HL-60 (cell line): ENCODE data around the gene NUCB1.
"Not testable (repeated sequence)": the region's sequence is repeated elsewhere in the genome, so short reads cannot be mapped to it uniquely, and the experiment has no call there.

Experiments
- DNase-seq, 2 experiments: peaks; one replicate each; pipeline ENCODE4 v3.0.0-alpha.2; 2010 to 2020; ENCODE audit warnings: low read depth in 1 of 2, low spot score in 1 of 2
- H3K27ac ChIP-seq: fragments of 250-450 bp; sonication (Bioruptor Pico); replicated peaks from 2 replicates; pipeline ENCODE4 v1.5.1; 2020; ENCODE audit warnings: mild to moderate bottlenecking, moderate library complexity
- H3K27me3 ChIP-seq: fragments of 250-450 bp; sonication (Bioruptor Pico); 2 replicates; pipeline ENCODE4 v1.5.1; 2021; ENCODE audit warnings: mild to moderate bottlenecking, moderate library complexity; ENCODE audit not compliant: insufficient read depth, poor library complexity, severe bottlenecking
- H3K4me3 ChIP-seq: replicated peaks from 2 replicates; pipeline ENCODE4 v1.5.1; 2011; ENCODE audit warnings: mild to moderate bottlenecking, control low read depth, low read length; ENCODE audit not compliant: insufficient read depth
- CTCF ChIP-seq: IDR thresholded peaks from one replicate; pipeline ENCODE4 v1.5.1; 2011; ENCODE audit warnings: low read length, control low read depth, inconsistent platforms; ENCODE audit not compliant: insufficient read depth
- GABPA ChIP-seq: IDR thresholded peaks from 2 replicates; pipeline ENCODE4 v1.6.1; 2012; ENCODE audit warnings: low read depth
- POLR2AphosphoS5 ChIP-seq: IDR thresholded peaks from 2 replicates; pipeline ENCODE4 v1.6.1; 2012; ENCODE audit warnings: low read depth
- REST ChIP-seq: IDR thresholded peaks from 2 replicates; pipeline ENCODE4 v1.6.1; 2012; ENCODE audit warnings: low read depth; ENCODE audit not compliant: insufficient replicate concordance
- SPI1 ChIP-seq: IDR thresholded peaks from 2 replicates; pipeline ENCODE4 v1.6.1; 2012; ENCODE audit warnings: low read depth, mild to moderate bottlenecking, borderline replicate concordance

NUCB1 gene

DNA sequence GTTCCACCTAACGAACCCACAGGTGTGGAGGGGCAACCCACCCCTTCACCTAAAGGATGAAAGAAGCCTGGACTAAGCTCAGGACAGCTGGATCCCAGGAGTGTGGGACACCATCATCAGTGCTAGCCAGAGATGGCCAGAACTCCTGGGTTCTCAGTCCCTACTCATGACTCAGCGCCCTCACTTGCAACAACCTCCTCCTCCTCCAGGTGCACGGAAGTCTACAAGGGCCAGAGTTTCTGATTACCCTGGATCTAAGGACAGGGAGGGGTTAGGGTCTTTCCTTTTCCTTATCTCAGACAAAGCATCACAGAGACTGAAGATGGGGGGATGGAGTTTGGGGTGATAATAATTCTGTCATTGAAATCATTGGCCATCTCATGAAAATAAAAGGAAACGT lies 9.6 kb upstream of the NUCB1 start:
- TF ChIP-seq REST: no peak
- TF ChIP-seq GABPA: no peak
- TF ChIP-seq POLR2AphosphoS5: no peak
- no peak for TF ChIP-seq CTCF
- TF ChIP-seq SPI1: no peak
- Histone ChIP-seq H3K4me3 (no peak overlapping the region), H3K27ac (no peak overlapping the region), H3K27me3 (peaks cover 6% of the 10 kb centered on the region)
- no peak for DNase-seq

DNA sequence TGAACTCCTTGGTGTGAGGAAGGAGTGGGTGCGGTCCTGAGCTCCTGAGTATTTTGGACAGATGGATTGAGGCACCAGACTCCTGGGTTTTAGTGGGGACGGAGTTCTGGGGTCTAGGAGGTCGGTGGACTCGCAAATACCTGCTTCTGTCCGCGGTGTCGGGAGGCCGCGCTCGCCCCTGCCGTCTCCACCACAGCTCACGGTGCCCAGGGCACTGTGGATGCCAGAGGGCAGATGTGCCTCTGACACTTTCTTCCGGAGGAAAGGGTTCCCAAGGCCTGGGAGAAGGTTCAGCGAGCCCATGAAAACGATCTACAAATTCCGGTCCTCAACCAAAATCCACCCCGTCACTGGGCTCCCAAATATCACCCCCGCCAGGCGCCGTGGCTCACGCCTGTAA lies 4.9 kb upstream of the NUCB1 start:
- no peak overlapping the region for H3K4me3 ChIP-seq

DNA sequence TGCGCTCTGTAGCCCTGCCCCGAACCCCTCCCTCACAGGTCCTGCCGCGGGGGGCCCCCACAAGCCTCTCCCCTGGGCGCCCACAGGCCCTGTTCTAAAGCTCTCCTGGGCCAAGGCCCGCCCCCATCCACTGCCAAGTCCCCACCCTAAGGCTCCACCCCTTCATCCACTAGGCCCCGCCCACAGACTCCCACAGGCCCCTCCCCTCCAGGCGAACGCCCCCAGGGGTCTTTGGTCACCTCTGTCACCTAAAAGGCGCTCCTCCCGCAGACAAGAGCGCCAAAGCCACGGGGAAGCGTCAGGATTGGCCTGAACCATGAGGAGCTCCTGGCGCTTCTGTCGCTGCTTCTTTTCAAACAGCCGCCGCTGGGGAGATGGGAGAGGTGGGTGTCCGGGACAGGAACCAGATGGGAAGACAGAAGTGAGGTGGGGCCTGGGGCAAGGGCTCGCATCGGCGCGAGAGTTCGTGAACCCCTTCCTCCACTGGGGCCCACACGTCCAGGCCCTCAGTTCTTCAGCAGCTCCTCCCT lies 3.9 kb upstream of the NUCB1 start:
- H3K27me3 ChIP-seq: peaks cover 6% of the 10 kb centered on the region
- no peak overlapping the region for H3K27ac ChIP-seq
- no peak overlapping the region for H3K4me3 ChIP-seq
- no peak for DNase-seq
- TF ChIP-seq GABPA (no peak), CTCF (no peak), REST (no peak)

More for the DNA sequence above, 4.9 kb upstream of the NUCB1 start:
- TF ChIP-seq POLR2AphosphoS5: no peak
- no peak overlapping the region for H3K27ac ChIP-seq
- H3K27me3 ChIP-seq: peaks cover 6% of the 10 kb centered on the region
- no peak for DNase-seq

DNA sequence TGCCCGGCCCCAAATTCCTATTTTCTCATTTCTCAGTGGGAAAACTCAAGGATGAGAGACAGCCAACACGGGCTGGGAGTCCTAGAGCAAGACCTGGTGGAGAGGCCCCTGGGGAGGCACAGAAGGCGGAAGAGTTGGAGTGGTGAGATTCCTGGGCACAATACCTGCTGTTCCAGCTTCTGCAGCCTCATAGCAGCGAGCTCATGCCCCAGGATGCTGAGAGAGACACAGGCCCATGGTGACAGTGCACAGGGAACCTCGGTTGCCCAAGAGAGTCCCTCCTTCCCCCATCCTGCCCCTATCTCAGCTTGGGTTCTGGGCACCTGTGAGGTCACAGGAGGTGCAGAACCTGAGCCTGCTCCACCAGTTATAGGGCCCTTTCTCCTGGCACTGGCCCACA lies 2.9 kb upstream of the NUCB1 start:
- Histone ChIP-seq H3K27me3 (peaks cover 6% of the 10 kb centered on the region), H3K27ac (no peak overlapping the region), H3K4me3 (no peak overlapping the region)
- DNase-seq: no peak
- TF ChIP-seq REST: no peak
- TF ChIP-seq SPI1: no peak
- TF ChIP-seq CTCF: no peak
- no peak for TF ChIP-seq GABPA
- no peak for TF ChIP-seq POLR2AphosphoS5

DNA sequence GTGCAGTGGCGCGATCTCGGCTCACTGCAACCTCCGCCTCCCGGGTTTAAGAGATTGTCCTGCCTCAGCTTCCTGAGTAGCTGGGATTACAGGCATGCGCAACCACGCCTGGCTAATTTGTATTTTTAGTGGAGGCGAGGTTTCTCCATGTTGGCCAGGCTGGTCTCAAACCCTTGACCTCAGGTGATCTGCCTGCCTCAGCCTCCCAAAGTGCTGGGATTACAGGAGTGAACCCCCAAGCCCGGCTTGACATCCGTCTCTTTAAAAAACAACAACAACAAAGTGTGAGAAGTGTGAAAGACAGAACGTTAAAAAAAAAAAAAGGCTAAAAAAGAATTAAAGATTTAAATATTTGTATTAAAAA lies 744 bp upstream of the NUCB1 start:
- H3K4me3 ChIP-seq: peak overlapping the region; percentile 96
- not testable (repeated sequence) for H3K27me3 ChIP-seq
- H3K27ac ChIP-seq: peak overlapping the region; percentile 61; the same call in 1 of the 2 replicates

More for the DNA sequence above, 744 bp upstream of the NUCB1 start:
- not testable (repeated sequence) for DNase-seq
